H54 (cell line): Measurements from ENCODE around the gene MEG3.

Experiments
- DNase-seq: peaks from one replicate; pipeline ENCODE4 v3.0.0; 2011; ENCODE audit warnings: low spot score, mixed read lengths; ENCODE audit not compliant: insufficient read length
- FAIRE-seq: peaks from 3 replicates; lab custom pipeline; 2011; peaks lifted over from hg19 to GRCh38; lab: Jason Lieb, UNC
- POLR2A ChIP-seq: IDR thresholded peaks from 2 replicates; pipeline ENCODE4 v1.6.1; 2011; ENCODE audit warnings: low read depth, mild to moderate bottlenecking, low read length

The MEG3 gene

GRCh38 chr14:100850841-100851585 lies 25.1 kb downstream of the MEG3 start:
- peak; percentile 83 for DNase-seq
- peak; percentile 80 for FAIRE-seq
- no peak for TF ChIP-seq POLR2A

GRCh38 chr14:100851586-100851916 lies 25.6 kb downstream of the MEG3 start:
- no peak for TF ChIP-seq POLR2A
- FAIRE-seq (no peak), DNase-seq (no peak)

- no peak for FAIRE-seq
- no peak for TF ChIP-seq POLR2A
Measured at GRCh38 chr14:100851946-100852620, 26.2 kb downstream of the MEG3 start.

GRCh38 chr14:100854435-100854834 lies 28.5 kb downstream of the MEG3 start:
- TF ChIP-seq POLR2A, result no peak
- no peak for FAIRE-seq
- DNase-seq, result no peak

More at GRCh38 chr14:100851946-100852620, 26.2 kb downstream of the MEG3 start:
- no peak for DNase-seq

- FAIRE-seq (no peak), DNase-seq (no peak)
- no peak for TF ChIP-seq POLR2A
Measured at GRCh38 chr14:100855256-100855930, 29.5 kb downstream of the MEG3 start.

- no peak for TF ChIP-seq POLR2A
- FAIRE-seq, result no peak
- DNase-seq, result no peak
Measured at GRCh38 chr14:100856056-100856950, 30.4 kb downstream of the MEG3 start.

GRCh38 chr14:100857233-100857922 lies 31.5 kb downstream of the MEG3 start:
- no peak for DNase-seq
- no peak for TF ChIP-seq POLR2A
- no peak for FAIRE-seq

GRCh38 chr14:100857923-100858837 lies 32.3 kb downstream of the MEG3 start:
- DNase-seq, result no peak
- no peak for FAIRE-seq
- no peak for TF ChIP-seq POLR2A

- no peak for TF ChIP-seq POLR2A
- DNase-seq (no peak), FAIRE-seq (no peak)
Measured at GRCh38 chr14:100858838-100859220, 32.9 kb downstream of the MEG3 start.

GRCh38 chr14:100859781-100860180 lies 33.9 kb downstream of the MEG3 start:
- FAIRE-seq, result no peak
- no peak for DNase-seq

GRCh38 chr14:100860556-100861187 lies 34.8 kb downstream of the MEG3 start:
- FAIRE-seq, result no peak
- DNase-seq, result no peak
- TF ChIP-seq POLR2A, result no peak

More at GRCh38 chr14:100859781-100860180, 33.9 kb downstream of the MEG3 start:
- no peak for TF ChIP-seq POLR2A

GRCh38 chr14:100861188-100861936 lies 35.4 kb downstream of the MEG3 start:
- FAIRE-seq (no peak), DNase-seq (no peak)
- no peak for TF ChIP-seq POLR2A
